PC-9 (cell line): ENCODE data around the gene PARP8. TPM values are rescaled to one million over a fixed set of nuclear protein-coding genes. Genes with fewer than 3 reads are reported as not detected.

Experiments
- BruUV-seq: library from RNA; stranded (reverse); fragments of 400-500 nt; replicated peaks from 2 replicates; lab custom pipeline; 2021; lab: Mats Ljungman, UMichigan
- CTCF ChIA-PET: fragments of 300-600 bp; sonication (Branson Sonifier 250); formaldehyde crosslinking; loops from one replicate; lab custom pipeline; 2022; ENCODE audit warnings: antibody characterized with exemption; lab: Charles Lee
- POLR2A ChIA-PET: fragments of 300-600 bp; sonication (Branson Sonifier 250); formaldehyde crosslinking; loops from one replicate; lab custom pipeline; 2022; ENCODE audit warnings: antibody characterized with exemption; ENCODE audit not compliant: unreplicated experiment; lab: Charles Lee
- DNase-seq, 2 experiments: peaks; one replicate each; pipeline versions ENCODE4 v3.0.0 to v3.0.0-alpha.2; 2015 to 2022; ENCODE audit warnings: mixed read lengths in 1 of 2
- H2AFZ ChIP-seq: fragments of 200-600 bp; sonication (generic); 2 replicates; pipeline ENCODE4 v1.8.1; 2017; ENCODE audit warnings: antibody characterized with exemption
- H3F3A ChIP-seq: fragments of 200-600 bp; sonication (generic); 2 replicates; pipeline ENCODE4 v1.8.1; 2017; ENCODE audit warnings: antibody characterized with exemption, mild to moderate bottlenecking, low read depth; ENCODE audit not compliant: insufficient read depth
- H3K27ac ChIP-seq: fragments of 200-600 bp; sonication (generic); 2 replicates; pipeline ENCODE4 v1.6.1; 2016; ENCODE audit warnings: mixed run types
- H3K27me3 ChIP-seq: fragments of 200-600 bp; sonication (generic); 2 replicates; pipeline ENCODE4 v1.6.1; 2016; ENCODE audit warnings: low read depth, mixed run types; ENCODE audit not compliant: insufficient read depth
- H3K36me3 ChIP-seq: fragments of 200-600 bp; sonication (generic); 2 replicates; pipeline ENCODE4 v1.6.1; 2016; ENCODE audit warnings: low read depth, mixed run types
- H3K4me1 ChIP-seq: fragments of 200-600 bp; sonication (generic); replicated peaks from 2 replicates; pipeline ENCODE4 v1.6.1; 2016; ENCODE audit warnings: mixed run types; ENCODE audit not compliant: insufficient read depth
- H3K4me2 ChIP-seq: fragments of 200-600 bp; sonication (generic); 2 replicates; pipeline ENCODE4 v1.6.1; 2017; ENCODE audit warnings: mixed run types
- H3K4me3 ChIP-seq: fragments of 200-600 bp; sonication (generic); 2 replicates; pipeline ENCODE4 v1.6.1; 2016; ENCODE audit warnings: mixed run types
- H3K79me2 ChIP-seq: fragments of 200-600 bp; sonication (generic); 2 replicates; pipeline ENCODE4 v1.6.1; 2017; ENCODE audit warnings: low read depth, mixed run types
- H3K9me2 ChIP-seq: fragments of 200-600 bp; sonication (generic); 2 replicates; pipeline ENCODE4 v1.8.1; 2017; ENCODE audit warnings: mild to moderate bottlenecking; ENCODE audit not compliant: insufficient read depth
- H3K9me3 ChIP-seq: fragments of 200-600 bp; sonication (generic); 2 replicates; pipeline ENCODE4 v1.8.1; 2016; ENCODE audit warnings: low read depth; ENCODE audit not compliant: insufficient read depth
- H4K20me1 ChIP-seq: fragments of 200-600 bp; sonication (generic); 2 replicates; pipeline ENCODE4 v1.8.1; 2017; ENCODE audit not compliant: insufficient read depth
- CTCF ChIP-seq: fragments of 200-600 bp; sonication (generic); conservative IDR thresholded peaks from 2 replicates; pipeline ENCODE4 v1.6.1; 2017; ENCODE audit warnings: mixed run types, antibody characterized with exemption, mild to moderate bottlenecking, moderate library complexity
- EZH2 ChIP-seq: fragments of 200-600 bp; sonication (generic); IDR thresholded peaks from 2 replicates; pipeline ENCODE4 v1.8.0; 2017; ENCODE audit warnings: antibody characterized with exemption, low read depth
- intact Hi-C: fragments of 100-400 bp; cut with micrococcal nuclease; formaldehyde crosslinking; loops from one replicate; pipeline ENCODE4 v1.10.0; 2022; ENCODE audit not compliant: unreplicated experiment
- total RNA-seq: library from RNA; stranded (reverse); gene quantifications from 2 replicates; pipeline ENCODE4 v1.2.3, GENCODE V29; 2021

Gene PARP8
- total RNA-seq, 1 experiment from 2014 or later = 17.6 TPM

GRCh38 chr5:50822046-50822445 is 155.6 kb downstream of the PARP8 start:
- Histone ChIP-seq H3K9me2 (no peaks in the 10 kb centered on the region), H2AFZ (no peak overlapping the region), H3K4me3 (no peak overlapping the region), H3K27me3 (no peaks in the 10 kb centered on the region), H4K20me1 (no peaks in the 10 kb centered on the region), H3K27ac (no peak overlapping the region), H3K4me2 (no peak overlapping the region), H3F3A (no peaks in the 10 kb centered on the region), H3K36me3 (no peaks in the 10 kb centered on the region), H3K9me3 (no peaks in the 10 kb centered on the region), H3K4me1 (no peaks in the 10 kb centered on the region), H3K79me2 (no peaks in the 10 kb centered on the region)
- CTCF ChIA-PET = no interaction called here
- POLR2A ChIA-PET = no interaction called here
- no peak for TF ChIP-seq CTCF
- DNase-seq = no peak
- no TSS peak for BruUV-seq
- intact Hi-C loops = no loop called here

- no peak overlapping the region for H3K4me3 ChIP-seq
- no peaks in the 10 kb centered on the region for H3F3A ChIP-seq
- CTCF ChIA-PET = no interaction called here
- no peaks in the 10 kb centered on the region for H3K79me2 ChIP-seq
- H3K9me3 ChIP-seq = no peaks in the 10 kb centered on the region
- no peak for DNase-seq
- H3K9me2 ChIP-seq = no peaks in the 10 kb centered on the region
- H3K27ac ChIP-seq = no peak overlapping the region
- TF ChIP-seq CTCF (no peak), EZH2 (no peak)
- intact Hi-C loops = no loop called here
- no peaks in the 10 kb centered on the region for H4K20me1 ChIP-seq
- no peaks in the 10 kb centered on the region for H3K36me3 ChIP-seq
- no peak overlapping the region for H2AFZ ChIP-seq
- POLR2A ChIA-PET = no interaction called here
- H3K27me3 ChIP-seq = no peaks in the 10 kb centered on the region
- no TSS peak for BruUV-seq
- no peaks in the 10 kb centered on the region for H3K4me1 ChIP-seq
- H3K4me2 ChIP-seq = no peak overlapping the region
Measured at GRCh38 chr5:50822761-50823160, 156.3 kb downstream of the PARP8 start.

GRCh38 chr5:50823568-50823967 is 157.1 kb downstream of the PARP8 start:
- Histone ChIP-seq H3K79me2 (no peaks in the 10 kb centered on the region), H3K36me3 (no peaks in the 10 kb centered on the region), H3F3A (no peaks in the 10 kb centered on the region), H3K9me2 (no peaks in the 10 kb centered on the region), H3K4me2 (no peak overlapping the region), H2AFZ (no peak overlapping the region), H4K20me1 (no peaks in the 10 kb centered on the region), H3K9me3 (no peaks in the 10 kb centered on the region), H3K4me1 (no peaks in the 10 kb centered on the region), H3K4me3 (no peak overlapping the region), H3K27ac (no peak overlapping the region), H3K27me3 (no peaks in the 10 kb centered on the region)
- POLR2A ChIA-PET = no interaction called here
- DNase-seq = no peak
- intact Hi-C loops = no loop called here
- CTCF ChIA-PET = no interaction called here
- BruUV-seq = no TSS peak
- TF ChIP-seq CTCF (no peak), EZH2 (no peak)
